ENCODE results near the gene MYO10. TPM values are rescaled to one million over a fixed set of nuclear protein-coding genes. Genes with fewer than 3 reads are reported as not detected.

The MYO10 gene
- total RNA-seq, 2 donors from 2014 or later: 40.0 to 89.2 TPM

DNA sequence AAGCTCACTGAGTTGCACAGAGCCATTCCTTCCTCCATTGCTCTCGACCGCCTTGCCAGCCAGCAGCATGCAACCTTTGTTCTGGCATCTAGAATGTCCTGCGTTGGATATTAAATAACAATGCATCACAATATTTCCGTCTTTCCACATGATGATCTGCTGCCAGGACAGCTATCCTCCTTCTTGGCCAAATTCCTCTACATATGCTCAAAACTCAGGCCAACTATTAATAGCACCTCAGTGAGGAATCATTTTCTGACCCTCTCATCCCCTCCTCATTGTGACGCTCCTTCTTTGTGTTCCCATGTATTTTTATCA lies 128.6 kb downstream of the MYO10 start:
- Histone ChIP-seq H3K9me3 (ENCODE audit: control insufficient read depth, low read length) (no peaks in the 10 kb centered on the region), H3K27me3 (ENCODE audit: control insufficient read depth, insufficient read depth, low read length, poor library complexity, severe bottlenecking) (no peaks in the 10 kb centered on the region), H3K9ac (ENCODE audit: extremely low read depth, low read length, poor library complexity, severe bottlenecking) (no peak overlapping the region), H3K4me1 (ENCODE audit: control insufficient read depth, insufficient read depth, low read length) (no peaks in the 10 kb centered on the region), H3K4me3 (ENCODE audit: low read length) (no peak overlapping the region), H3K27ac (ENCODE audit: low read depth, low read length) (peak overlapping the region; percentile 24), H3K36me3 (ENCODE audit: control insufficient read depth, insufficient read depth, low read length) (peaks cover 18% of the 10 kb centered on the region)
- WGBS, 2 experiments (ENCODE audit: insufficient coverage in 1 of 2, insufficient read length in 1 of 2): 94 to 96% methylated on average over 5 of the region's 5 CpGs
- no peak for DNase-seq
- Mint-ChIP-seq H3K4me3 (no peak overlapping the region), H3K9me3 (no peaks in the 10 kb centered on the region), H3K27me3 (ENCODE audit: insufficient read depth) (no peaks in the 10 kb centered on the region), H3K36me3 (ENCODE audit: low read depth) (peaks cover 12% of the 10 kb centered on the region), H3K27ac (no peak overlapping the region), H3K4me1 (peaks cover 29% of the 10 kb centered on the region)
- TF ChIP-seq, protein P1, sequence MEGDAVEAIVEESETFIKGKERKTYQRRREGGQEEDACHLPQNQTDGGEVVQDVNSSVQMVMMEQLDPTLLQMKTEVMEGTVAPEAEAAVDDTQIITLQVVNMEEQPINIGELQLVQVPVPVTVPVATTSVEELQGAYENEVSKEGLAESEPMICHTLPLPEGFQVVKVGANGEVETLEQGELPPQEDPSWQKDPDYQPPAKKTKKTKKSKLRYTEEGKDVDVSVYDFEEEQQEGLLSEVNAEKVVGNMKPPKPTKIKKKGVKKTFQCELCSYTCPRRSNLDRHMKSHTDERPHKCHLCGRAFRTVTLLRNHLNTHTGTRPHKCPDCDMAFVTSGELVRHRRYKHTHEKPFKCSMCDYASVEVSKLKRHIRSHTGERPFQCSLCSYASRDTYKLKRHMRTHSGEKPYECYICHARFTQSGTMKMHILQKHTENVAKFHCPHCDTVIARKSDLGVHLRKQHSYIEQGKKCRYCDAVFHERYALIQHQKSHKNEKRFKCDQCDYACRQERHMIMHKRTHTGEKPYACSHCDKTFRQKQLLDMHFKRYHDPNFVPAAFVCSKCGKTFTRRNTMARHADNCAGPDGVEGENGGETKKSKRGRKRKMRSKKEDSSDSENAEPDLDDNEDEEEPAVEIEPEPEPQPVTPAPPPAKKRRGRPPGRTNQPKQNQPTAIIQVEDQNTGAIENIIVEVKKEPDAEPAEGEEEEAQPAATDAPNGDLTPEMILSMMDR (conservative IDR thresholded peaks at IDR 0.05): no peak

DNA sequence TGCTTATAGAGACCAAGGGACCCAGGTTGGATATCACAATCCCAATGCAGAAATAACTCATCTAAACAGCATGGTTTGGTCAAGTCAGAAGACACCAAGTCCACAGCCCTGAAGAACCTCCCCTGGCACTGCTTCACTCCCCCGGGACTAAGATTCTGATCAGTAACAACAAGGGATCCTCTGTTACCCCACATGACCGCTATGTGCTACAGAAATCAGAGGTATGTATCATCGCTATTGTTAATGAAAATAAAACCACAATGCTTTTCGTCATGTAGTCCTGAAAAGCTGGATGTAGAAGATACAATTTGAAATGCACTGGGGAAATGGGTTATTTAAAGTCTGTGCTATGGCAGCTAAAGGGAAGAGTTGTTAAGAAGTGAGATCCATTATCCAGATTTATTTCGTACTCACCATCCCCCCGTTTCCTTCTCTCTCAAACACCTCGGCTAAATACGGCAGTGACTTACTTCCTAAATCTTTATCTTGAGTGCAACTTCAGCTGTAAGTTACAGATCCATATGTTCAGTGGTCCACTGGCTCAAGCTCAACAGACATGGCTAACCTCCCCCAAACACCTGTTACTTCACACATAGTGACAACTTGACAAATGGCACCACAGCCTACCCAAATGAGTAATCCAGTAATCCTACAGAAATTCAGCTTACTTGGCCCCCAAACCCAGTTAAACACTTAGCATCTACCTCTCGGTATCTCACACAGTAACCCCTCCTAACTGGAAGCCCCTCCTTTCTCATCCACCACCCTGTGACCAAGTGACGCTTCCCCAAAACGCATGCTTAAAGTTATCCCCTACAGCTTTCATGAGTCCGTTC lies 129.2 kb downstream of the MYO10 start:
- Mint-ChIP-seq H3K27me3 (ENCODE audit: insufficient read depth) (no peaks in the 10 kb centered on the region), H3K27ac (no peak overlapping the region), H3K4me1 (peaks cover 27% of the 10 kb centered on the region), H3K4me3 (no peak overlapping the region), H3K36me3 (ENCODE audit: low read depth) (peaks cover 14% of the 10 kb centered on the region), H3K9me3 (no peaks in the 10 kb centered on the region)
- no peak overlapping the region for H3K9ac ChIP-seq (ENCODE audit: extremely low read depth, low read length, poor library complexity, severe bottlenecking)
- no peaks in the 10 kb centered on the region for H3K27me3 ChIP-seq (ENCODE audit: control insufficient read depth, insufficient read depth, low read length, poor library complexity, severe bottlenecking)
- H3K27ac ChIP-seq (ENCODE audit: low read depth, low read length): peak overlapping the region; percentile 24
- TF ChIP-seq, protein P1 (conservative IDR thresholded peaks at IDR 0.05): no peak
- 88 to 95% methylated on average over 11 to 12 of the region's 12 CpGs for WGBS, 2 experiments (ENCODE audit: insufficient coverage in 1 of 2, insufficient read length in 1 of 2)
- H3K9me3 ChIP-seq (ENCODE audit: control insufficient read depth, low read length): no peaks in the 10 kb centered on the region
- DNase-seq: no peak
- H3K4me1 ChIP-seq (ENCODE audit: control insufficient read depth, insufficient read depth, low read length): no peaks in the 10 kb centered on the region
- H3K36me3 ChIP-seq (ENCODE audit: control insufficient read depth, insufficient read depth, low read length): peaks cover 13% of the 10 kb centered on the region
- no peak overlapping the region for H3K4me3 ChIP-seq (ENCODE audit: low read length)

DNA sequence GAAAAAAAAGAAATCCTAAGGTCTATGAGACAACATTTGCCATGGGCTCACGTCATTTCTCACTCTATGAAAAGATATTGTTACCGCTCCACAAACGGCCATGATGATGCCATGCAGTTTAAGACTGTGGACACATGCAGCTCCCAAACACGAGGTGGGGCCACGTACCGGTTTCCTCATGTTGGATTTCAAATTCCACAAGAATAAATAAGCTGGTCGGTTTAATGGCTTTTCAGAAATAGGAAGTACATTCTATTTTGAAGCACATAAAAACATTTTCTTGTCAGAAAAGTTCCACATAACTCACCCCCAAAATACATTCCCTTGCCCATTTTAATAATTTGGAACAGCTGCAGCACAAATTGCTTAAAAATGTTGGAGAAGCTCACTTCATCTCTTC lies 130.6 kb downstream of the MYO10 start:
- Mint-ChIP-seq H3K4me3 (no peak overlapping the region), H3K4me1 (peaks cover 32% of the 10 kb centered on the region), H3K9me3 (no peaks in the 10 kb centered on the region), H3K36me3 (ENCODE audit: low read depth) (peaks cover 11% of the 10 kb centered on the region), H3K27ac (no peak overlapping the region), H3K27me3 (ENCODE audit: insufficient read depth) (no peaks in the 10 kb centered on the region)
- WGBS, 2 experiments (ENCODE audit: insufficient coverage in 1 of 2, insufficient read length in 1 of 2): 95 to 98% methylated on average over 7 of the region's 7 CpGs
- no peaks in the 10 kb centered on the region for H3K4me1 ChIP-seq (ENCODE audit: control insufficient read depth, insufficient read depth, low read length)
- TF ChIP-seq, protein P1 (conservative IDR thresholded peaks at IDR 0.05): no peak
- H3K36me3 ChIP-seq (ENCODE audit: control insufficient read depth, insufficient read depth, low read length): peaks cover 3% of the 10 kb centered on the region
- H3K27ac ChIP-seq (ENCODE audit: low read depth, low read length): no peak overlapping the region
- H3K9ac ChIP-seq (ENCODE audit: extremely low read depth, low read length, poor library complexity, severe bottlenecking): no peak overlapping the region
- H3K4me3 ChIP-seq (ENCODE audit: low read length): no peak overlapping the region
- H3K9me3 ChIP-seq (ENCODE audit: control insufficient read depth, low read length): no peaks in the 10 kb centered on the region
- DNase-seq: no peak
- H3K27me3 ChIP-seq (ENCODE audit: control insufficient read depth, insufficient read depth, low read length, poor library complexity, severe bottlenecking): no peaks in the 10 kb centered on the region

Data from endodermal cell (in vitro differentiated cells).